ENCODE results near the gene IFNA13. TPM values are rescaled to one million over a fixed set of nuclear protein-coding genes. Genes with fewer than 3 reads are reported as not detected.

IFNA13 gene
- total and polyA plus RNA-seq, 2 of the 13 experiments (the other 11 are each of a cell fraction or from before 2014, with no cell fraction given) = not detected

- no peak for TF ChIP-seq PCBP2 (optimal IDR thresholded peaks at IDR 0.05; ENCODE audit: low read depth, low read length, poor library complexity, severe bottlenecking)
- no peak for TF ChIP-seq HMG20A (CRISPR knock-in tag; IDR thresholded peaks at IDR 0.05; ENCODE audit: borderline replicate concordance)
- no peak for TF ChIP-seq PREB (CRISPR knock-in tag; IDR thresholded peaks at IDR 0.05)
- no peak for TF ChIP-seq TGIF2 (CRISPR knock-in tag; IDR thresholded peaks at IDR 0.05)
- 0 out of 2 replicates have a peak, but pooled peaks have one; percentile 36 for TF ChIP-seq ZC3H13 (CRISPR knock-in tag; IDR thresholded peaks at IDR 0.05)
- TF ChIP-seq ZNF567 (CRISPR knock-in tag; IDR thresholded peaks at IDR 0.05; ENCODE audit: borderline replicate concordance) = no peak
- TF ChIP-seq ZNF276 (CRISPR knock-in tag; IDR thresholded peaks at IDR 0.05; ENCODE audit: low read depth) = no peak
- no peak for TF ChIP-seq SUZ12 (IDR thresholded peaks at IDR 0.05; ENCODE audit: low read depth, low read length)
- TF ChIP-seq ZKSCAN8 (CRISPR knock-in tag; IDR thresholded peaks at IDR 0.05; ENCODE audit: borderline replicate concordance) = no peak
- no peak for TF ChIP-seq BHLHE40 (IDR thresholded peaks at IDR 0.05; ENCODE audit: low read length)
- TF ChIP-seq NCOA1 (CRISPR knock-in tag; IDR thresholded peaks at IDR 0.05) = no peak
- TF ChIP-seq AHR (CRISPR knock-in tag; IDR thresholded peaks at IDR 0.05) = peak; percentile 42; the same call in 1 of the 2 replicates
- TF ChIP-seq ZEB1 (IDR thresholded peaks at IDR 0.05; ENCODE audit: insufficient replicate concordance, low read depth) = no peak
- 0 out of 2 replicates have a peak, but pooled peaks have one; percentile 51 for TF ChIP-seq CBFB (CRISPR knock-in tag; IDR thresholded peaks at IDR 0.05)
- TF ChIP-seq THAP8 (CRISPR knock-in tag; IDR thresholded peaks at IDR 0.05; ENCODE audit: borderline replicate concordance) = no peak
- no peak for TF ChIP-seq PAXIP1 (CRISPR knock-in tag; conservative IDR thresholded peaks at IDR 0.05)
- TF ChIP-seq ZNF720 (CRISPR knock-in tag; IDR thresholded peaks at IDR 0.05) = no peak
- peak; percentile 63; the same call in 1 of the 2 replicates for TF ChIP-seq MXD4 (CRISPR knock-in tag; IDR thresholded peaks at IDR 0.05)
- TF ChIP-seq SNRNP70 (IDR thresholded peaks at IDR 0.05; ENCODE audit: low read depth, low read length) = no peak
Observed at GRCh38 chr9:21334701-21335632, 32.9 kb downstream of the IFNA13 start, which contains the start of gene KLHL9 (continued).
